Measurements from ENCODE around the gene KIAA0930.
"Not testable (repeated sequence)": the region's sequence is repeated elsewhere in the genome, so short reads cannot be mapped to it uniquely, and the experiment has no call there.

KIAA0930 gene

DNA sequence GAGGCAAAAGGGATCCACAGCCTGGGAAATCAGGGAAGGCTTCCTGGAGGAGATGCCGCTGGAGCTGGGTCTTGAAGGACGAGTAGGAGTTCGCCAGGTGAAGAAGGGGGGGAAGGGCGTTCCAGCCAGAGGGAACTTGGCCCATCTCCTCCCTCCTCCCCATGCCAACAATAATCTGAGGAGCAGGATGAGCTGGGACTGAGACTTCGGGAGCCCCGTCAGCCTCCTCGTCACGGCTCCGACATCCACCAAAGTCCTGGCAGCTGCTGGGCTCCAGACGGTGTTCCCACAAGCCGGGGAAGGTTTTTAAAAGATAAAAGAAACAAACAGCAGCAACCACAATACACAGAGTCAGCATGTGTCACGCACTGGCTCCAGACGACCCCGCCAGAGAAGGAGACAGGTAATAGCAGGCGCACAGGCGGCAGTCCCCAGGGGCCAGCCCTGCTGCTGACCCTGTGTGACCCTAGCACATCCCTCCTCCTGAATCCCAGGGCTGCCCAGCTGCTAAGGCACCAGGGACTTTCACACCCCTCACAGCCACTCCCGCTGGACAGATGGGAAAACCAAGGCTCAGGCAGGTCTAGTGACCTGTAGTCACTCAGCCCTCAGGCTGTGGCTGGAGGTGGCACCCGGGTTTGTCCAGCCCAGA, 39.7 kb downstream of the KIAA0930 start:
- peak; percentile 9 for DNase-seq (ENCODE audit: low read depth)

DNA sequence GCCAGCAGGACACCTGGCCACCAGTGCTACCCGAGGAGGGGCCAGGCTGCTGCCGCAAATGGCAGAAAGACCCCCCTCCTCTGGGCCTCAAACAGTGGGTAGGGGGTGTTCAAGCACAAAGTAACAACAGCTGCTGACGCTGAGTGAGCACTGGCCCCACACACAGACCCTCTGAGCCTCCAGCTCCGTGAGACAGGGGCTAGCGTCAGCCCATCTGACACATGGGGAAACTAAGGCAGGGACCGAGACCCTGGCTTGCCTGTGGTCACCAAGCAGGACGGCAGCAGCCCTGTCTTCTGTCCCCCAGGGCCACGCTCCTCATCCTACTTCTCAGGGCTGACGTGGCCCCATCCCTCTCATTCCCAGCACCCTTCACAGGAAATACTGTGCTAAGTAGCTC, 40.5 kb downstream of the KIAA0930 start:
- no peak for DNase-seq (ENCODE audit: low read depth)

DNA sequence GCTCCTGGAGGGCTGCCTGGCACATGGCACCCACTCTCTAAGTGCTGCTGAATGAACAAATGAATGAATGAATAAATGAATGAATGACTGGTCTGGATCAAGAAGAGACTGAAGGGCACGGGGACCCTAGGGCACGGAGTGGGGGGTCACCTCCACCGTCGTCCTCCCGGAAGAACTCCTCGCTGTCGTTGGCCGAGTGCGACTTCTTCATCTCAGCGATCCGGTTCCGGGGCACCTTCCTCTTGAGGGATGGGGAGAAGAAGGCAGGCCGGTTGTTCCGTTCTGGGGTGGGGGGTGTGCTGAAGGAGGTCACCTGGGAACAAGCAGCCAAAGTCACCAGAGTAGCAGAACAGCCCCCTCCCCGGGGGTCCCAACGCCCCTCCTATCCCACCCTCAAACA, 41.0 kb downstream of the KIAA0930 start:
- DNase-seq (ENCODE audit: low read depth) = no peak

DNA sequence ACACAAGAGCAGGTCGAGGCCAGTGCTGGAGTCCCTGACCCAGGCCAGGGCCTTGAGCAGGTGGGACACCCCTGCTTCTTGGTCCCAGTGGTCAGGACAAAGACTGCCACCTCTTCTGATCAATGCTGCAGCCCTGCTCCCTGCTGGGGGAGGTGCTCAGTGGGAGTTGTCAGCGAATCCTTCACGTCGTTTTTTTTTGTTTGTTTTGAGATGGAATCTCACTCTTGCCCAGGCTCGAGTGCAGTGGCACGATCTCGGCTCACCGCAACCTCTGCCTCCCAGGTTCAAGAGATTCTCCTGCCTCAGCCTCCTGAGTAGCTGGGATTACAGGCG, 42.3 kb downstream of the KIAA0930 start:
- DNase-seq (ENCODE audit: low read depth) = no peak

DNA sequence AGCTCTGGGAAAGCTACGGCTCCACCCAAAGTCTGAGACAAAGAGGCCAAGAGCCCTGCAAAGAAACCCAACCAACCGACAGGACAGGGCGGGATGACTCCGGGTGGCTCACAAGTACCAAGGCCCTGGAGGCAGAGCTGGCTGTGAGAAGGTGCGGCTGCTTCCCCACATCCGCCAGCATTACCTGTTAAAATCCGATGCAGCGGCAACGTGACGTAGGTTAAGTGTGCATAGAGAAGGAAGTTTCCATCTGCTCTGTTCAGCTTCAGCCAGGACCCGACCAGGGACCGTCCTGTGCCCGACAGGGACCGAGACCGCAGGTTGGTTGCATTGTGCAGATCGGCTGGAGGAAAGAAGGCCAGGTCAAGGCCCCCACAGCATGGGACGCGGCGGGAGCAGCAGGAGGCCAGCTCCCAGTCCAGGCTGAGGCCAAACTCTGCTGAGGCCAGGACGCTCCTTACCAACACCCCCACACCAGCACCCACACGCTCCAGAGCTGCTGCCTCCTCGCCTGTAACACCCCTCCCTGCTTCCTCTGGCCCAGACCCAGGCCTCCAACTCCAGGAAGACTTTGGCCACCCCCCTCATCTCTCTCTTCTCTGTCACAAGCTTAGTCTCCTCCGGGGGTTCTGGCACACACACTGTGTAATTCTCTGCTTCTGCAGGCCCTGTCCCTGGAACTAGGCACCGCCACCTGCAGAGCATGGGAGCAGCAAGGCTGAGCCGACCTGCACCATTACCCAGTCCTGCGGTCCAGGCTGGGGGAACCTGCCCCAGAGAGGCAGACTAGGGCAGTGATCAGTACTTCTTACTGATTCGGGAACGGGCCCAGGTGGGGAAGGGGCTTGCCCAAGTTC, 42.9 kb downstream of the KIAA0930 start:
- no peak for DNase-seq (ENCODE audit: low read depth)

DNA sequence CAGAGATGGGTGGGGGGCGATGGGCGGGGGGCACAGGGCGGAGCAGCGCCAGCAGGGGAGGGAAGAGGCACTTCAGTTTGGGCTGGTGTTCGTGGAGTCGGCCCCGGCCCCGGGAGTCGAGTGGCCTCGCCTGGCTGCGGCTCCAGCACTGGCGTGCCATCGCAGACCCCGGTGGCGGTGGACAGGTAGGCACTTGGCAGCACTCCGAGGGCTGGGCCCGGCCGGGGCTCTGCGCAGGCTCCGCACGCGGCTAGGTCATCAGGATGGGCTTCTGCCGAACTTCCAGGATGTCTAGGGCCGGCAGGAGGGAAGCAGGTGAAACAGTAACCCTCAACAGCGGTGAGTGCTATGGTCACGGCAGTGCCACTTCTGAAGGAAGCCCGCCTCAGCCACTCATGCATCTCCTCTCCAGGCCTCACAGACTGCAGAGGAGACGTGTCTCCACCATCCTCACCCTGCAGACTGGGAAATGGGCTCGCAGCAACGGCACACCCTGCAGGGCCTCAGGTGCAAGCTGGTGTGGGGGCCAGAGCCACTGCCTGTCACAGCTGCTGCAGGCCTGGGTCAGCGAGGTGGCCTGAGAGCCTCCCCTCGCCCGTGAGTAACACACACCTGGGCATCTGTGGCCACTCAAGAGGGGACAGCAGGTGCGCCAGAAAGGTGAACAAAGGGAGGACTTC, 43.6 kb downstream of the KIAA0930 start:
- DNase-seq (ENCODE audit: low read depth) = no peak

DNA sequence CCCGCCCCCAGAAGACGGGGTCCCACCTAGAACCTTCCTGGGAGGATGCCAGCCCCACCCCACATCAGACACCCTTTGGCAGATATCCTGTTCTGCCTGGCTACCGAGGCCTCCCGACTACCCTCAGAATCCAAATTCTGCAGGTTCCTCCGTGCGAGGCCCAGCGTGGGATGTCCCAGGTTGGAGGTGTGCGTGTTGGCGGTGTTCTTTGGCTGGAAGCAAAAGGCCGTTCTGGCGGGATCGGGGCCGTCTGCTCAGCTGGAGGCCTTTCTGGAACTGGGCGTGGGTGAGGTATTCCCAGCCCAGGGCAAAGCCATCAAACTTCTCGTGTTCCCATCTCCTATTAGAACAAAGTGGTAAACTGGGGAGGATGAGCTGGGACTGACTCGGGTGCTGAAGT, 44.4 kb downstream of the KIAA0930 start:
- no peak for DNase-seq (ENCODE audit: low read depth)

DNA sequence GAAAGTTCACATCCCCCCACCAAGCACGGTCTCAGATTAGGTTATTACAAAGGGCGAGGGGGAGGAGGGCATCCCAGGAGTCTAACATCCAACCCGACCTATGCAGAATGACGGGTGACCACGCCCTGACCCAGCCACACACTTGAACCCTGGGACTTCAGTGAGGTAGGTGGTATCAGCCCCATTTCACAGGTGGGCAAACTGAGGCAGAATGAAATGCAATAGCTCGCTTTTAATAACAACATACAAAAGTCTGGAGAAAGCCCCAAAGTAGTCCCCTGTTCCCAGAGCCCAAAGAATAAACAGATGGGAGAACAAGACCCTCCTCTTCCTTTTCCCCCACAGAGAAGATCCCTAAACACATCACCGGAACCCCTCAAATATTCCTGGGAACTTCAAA, 45.1 kb downstream of the KIAA0930 start:
- no peak for DNase-seq (ENCODE audit: low read depth)

DNA sequence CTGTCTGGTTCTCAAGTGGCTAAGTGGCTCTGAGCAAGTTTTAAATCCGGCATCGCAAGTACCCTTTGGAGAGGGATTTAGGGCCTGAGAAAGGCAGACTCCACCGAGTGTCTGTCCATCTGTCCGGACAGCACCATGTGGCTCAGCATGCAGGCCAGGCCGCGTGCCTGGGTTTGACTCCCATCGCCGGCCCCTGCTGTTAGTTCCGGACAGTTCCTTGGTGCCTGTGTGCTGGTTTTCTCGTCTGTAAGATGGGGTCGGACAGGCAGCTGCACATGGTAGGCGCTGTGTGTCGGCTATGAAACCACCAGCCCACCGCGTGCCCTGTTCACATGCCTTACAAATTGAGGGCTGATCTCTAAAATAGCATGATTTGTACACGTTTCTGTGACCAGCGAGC, 46.0 kb downstream of the KIAA0930 start:
- no peak for DNase-seq (ENCODE audit: low read depth)

DNA sequence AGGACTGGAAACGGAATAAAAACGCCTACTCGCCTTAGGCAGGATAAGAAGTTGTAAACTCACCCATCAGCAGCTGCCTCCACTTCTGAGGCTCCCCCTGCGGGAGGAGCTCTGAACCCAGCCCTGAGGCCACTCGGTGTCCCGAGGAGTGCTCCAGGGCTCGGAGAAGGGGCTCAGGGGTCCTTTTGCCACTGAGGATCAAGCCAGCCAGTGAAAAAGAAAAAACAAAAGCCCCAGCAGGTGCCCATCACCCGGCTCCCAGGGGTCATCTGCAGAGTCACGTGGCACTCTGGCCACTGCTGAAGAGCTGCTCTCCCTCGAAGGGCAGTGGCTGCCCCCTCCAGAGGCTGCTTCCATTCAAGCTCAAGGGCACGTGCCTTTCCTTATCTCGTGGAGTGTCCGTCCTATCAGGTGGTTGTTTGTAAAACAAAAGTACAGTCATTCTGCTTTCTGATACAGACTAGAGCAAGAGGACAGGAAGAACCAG, 48.0 kb downstream of the KIAA0930 start:
- no peak for DNase-seq (ENCODE audit: low read depth)

DNA sequence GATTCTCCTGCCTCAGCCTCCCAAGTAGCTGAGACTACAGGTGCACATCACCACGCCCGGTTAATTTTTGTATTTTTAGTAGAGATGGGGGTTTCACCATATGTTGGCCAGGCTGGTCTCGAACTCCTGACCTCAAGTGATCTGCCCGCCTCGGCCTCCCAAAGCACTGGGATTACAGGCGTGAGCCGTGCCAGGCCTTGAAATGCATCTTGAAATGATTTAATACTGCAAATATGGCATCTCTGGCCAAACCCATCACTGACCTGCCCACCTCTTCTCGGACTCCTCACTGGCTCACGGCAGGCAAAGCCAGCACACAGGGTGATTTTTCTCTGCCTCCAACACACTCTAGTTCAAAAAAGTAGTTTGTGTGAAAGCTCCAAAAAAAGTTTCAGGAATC, 48.9 kb downstream of the KIAA0930 start:
- not testable (repeated sequence) for DNase-seq (ENCODE audit: low read depth)

DNA sequence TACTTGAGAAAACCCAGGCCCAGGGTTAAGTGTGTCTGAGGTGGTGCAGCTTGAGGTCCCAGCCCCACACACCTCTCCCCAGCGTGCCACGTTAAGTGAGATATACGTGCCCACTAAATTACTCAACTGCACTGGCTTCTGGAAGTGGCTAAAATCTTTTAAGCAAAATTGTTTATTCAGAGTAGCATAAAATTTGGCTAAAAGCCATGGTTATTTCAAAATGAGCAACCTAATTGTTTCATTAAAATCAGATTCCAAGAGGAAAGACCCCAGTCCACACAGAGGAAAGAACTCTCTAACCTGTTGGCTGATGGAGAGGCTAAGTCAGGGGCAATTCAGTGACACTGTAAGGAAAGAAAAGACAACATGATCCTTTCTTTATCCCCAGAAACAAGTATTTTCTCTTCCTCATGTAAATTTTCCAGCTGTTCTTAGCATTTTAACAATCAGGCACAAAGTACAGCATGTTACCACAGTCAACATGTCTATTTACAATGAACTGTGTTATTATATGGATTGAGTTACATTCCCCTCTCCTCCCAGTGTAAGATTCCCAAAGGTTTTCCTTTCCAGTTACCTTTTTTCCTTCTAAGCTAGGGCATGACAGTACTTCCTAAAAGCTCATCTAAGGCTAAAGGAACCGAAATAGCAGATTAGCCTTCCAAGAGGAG, 50.4 kb downstream of the KIAA0930 start:
- no peak for DNase-seq (ENCODE audit: low read depth)

DNA sequence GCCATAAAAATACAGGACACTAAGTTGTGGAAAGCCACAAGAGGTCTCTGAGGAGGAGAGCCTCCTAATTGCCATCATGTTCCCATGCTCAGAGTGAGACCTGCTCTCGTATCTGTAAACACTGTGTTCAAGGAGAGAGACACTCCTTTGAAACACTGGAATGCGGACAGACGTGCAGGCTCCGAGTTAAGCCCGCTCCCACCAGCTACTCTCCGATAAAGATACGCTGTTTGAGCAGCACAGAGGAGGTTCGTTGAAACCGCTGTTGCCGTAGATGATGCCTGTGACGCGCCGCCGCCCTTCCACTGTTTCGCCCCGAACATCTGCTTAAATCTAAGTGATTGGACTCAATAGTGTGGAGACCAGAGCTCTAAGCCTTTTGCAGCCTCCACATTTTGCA, 51.9 kb downstream of the KIAA0930 start:
- DNase-seq (ENCODE audit: low read depth) = no peak

DNA sequence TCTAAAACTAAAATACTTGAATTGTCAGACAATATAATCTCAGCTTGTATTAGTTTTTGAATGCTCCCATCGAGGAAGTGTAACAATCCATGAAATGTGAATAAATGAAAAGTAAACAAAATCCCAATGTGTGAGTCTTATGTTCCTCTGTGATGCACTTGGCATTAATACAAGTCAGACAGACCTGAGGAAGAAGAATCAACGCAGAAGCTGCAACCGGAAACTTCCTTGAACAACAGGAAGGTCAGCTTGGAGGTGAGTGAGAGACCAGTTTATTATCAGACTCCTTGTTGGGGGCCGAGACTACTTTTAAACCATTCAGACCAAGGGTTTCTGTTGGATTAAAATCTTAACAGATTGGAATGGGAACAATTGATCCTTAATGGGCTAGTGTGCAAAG, 52.8 kb downstream of the KIAA0930 start:
- no peak for DNase-seq (ENCODE audit: low read depth)

DNA sequence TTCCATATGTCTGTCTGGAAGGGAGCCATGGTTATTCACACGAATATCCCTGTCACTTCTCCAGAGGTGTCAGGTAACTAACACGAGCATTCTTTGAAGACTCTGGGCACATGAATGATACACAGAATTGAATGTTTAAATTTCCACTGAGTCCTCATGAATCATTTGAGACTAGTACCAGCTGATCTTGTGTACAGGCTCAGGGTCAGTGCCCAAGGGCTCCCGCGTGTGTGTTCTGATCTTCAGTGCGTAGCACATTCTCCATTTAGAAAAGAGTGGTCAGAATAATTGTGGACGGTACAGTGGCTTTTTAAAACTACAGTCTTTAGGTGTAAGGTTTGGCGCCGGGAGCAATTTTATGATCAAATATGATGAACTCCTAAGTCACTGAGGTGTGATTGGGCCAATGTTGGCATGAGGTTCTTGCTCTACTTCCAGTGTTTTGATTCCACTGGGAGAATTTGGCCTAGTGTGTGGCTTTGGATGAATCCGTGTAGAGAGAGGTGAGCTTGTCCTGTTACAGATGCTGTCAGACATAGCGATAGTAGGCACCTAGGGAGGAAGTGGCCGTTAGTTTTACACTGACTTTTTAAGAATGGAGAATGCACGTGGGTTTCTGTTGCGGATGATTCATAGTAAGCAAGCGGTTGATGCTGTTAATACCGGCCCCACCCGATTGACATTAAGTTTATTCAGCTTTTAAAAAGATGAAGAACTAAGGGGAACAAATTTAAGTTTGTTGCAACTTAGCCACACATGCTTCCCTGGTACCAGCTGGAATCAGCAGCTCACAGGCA, 54.8 kb downstream of the KIAA0930 start:
- DNase-seq (ENCODE audit: low read depth) = no peak

DNA sequence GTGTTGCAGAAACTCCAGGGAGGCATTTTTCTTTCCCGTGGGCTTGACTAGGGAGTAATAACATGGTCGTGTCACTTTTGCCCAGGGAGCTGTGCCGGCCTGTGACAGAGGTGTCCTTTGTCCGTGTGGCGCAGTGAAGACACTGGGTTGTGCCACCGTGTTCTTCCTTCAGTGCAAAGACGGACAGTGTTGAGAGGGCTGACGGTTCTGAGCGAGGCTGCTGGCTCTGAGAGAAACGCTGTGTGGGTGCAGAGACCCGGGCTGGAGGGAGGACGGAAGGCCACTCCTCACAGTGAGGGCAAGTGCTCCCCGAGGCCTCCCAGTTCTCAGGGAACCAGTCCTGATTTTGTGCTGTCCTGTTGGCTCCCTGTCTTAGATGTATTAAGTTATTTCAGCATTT, 56.7 kb downstream of the KIAA0930 start:
- DNase-seq (ENCODE audit: low read depth) = no peak

DNA sequence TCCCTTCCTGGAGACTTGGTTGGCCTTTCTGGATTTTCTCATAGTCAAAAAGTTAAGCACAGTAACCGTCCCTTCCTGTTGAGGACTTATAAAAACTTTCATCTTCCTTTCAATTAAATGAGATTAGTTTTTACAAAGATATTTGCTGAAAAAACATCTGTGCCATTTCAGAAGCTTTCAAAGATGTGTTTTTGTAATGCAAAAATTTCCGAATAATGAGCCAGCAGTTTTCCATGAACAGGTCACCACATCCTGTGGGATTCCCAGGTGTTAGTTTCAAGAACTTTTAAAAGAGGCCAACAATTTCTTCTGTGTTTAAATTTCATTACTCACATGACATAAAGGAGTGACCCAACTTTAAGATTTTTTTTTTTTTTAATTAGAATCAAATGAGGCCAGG, 58.9 kb downstream of the KIAA0930 start:
- DNase-seq (ENCODE audit: low read depth) = no peak

DNA sequence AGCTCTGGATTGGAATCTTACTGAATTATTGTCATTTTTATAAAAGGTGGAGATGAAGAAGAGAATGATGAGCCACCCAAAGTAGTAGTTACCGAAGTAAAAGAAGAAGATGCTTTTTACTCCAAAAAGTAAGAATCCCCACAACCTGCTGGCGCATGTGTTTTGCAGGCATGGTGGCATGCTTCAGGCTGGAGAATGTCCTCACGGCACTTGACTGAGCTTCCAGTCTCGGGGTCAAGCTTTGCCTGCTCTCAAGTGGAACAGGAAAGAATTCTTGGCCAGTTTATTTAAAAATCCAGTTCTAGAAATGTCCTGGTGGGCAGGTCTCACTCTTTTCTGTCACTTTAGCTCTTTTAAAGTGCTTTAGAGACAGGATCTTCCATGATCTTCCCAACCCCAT, 59.5 kb downstream of the KIAA0930 start:
- no peak for DNase-seq (ENCODE audit: low read depth)

DNA sequence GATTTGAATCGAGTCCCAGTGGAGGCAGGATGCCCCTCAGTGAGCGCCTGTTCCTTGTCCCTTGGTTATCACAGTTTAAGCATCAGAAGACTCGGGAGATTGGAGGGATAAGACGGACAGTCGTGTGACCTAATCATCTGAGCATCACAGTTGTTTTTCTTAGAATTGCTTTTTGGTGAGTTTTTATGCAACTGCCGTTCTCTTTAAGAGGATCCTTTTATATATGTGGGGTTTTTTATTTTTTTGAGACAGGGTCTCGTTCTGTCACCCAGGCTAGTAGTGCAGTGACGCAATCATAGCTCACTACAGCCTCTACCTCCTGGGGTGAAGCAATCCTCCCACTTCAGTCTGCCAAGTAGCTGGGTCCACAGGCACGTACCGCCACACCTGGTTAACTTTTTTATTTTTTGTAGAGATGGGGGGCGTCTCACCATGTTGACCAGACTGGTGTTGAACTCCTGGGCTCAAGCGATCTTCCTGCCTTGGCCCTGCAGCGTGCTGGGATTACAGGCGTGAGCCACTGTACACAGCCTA, 60.5 kb downstream of the KIAA0930 start:
- DNase-seq (ENCODE audit: low read depth) = no peak

DNA sequence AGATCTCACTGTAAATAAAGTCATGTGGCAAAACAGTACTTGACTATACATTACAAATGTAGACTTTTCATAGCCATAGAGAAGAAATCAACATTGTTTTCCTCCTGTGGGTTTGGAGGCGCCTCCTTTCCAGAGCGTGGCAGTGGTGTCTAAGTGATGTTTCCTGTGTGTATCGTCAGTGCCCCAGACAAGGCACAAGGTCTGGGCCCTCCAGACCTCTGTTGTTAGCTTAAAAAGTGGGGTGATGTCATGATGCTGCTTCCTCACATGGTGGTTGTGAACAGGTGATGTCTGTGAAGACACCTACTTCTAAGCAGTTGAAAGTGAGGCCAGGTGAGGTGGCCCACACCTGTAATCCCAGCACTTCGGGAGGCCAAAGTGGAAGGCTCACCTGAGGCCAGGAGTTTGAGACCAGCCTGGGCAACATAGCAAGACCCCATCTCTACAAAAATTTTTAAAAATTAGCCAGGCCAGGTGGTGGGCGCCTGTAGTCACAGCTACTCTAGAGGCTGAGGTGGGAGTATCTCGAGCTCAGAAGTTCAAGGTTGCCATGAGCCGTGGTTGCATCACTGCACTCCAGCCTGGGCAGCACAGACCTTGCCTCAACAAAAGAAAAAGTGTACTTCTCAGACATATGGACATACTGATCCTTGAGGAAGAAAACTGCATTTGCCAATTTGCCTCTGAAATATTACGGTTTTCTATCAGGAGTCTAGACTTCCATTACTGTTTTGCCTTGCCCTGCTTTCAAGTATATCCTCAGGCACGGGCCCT, 61.2 kb downstream of the KIAA0930 start:
- no peak for DNase-seq (ENCODE audit: low read depth)

Data from fibroblast of gingiva (primary cell).